ENCODE data around the gene NAPG. TPM values are rescaled to one million over a fixed set of nuclear protein-coding genes. Genes with fewer than 3 reads are reported as not detected.
A peak's percentile ranks its signal among the peaks of the same experiment; 100 is the strongest.
"Not testable (repeated sequence)": the region's sequence is repeated elsewhere in the genome, so short reads cannot be mapped to it uniquely, and the experiment has no call there.

Gene NAPG
- 10 to 100 TPM; 21.5 to 32.2 (median 29.8) TPM for polyA plus RNA-seq (ENCODE audit: insufficient read depth in 1 of 5, insufficient read length in 5 of 5, low replicate concordance in 1 of 5)
- long read RNA-seq, donor 1, partial matches to known transcripts = 8 of 9 reads
- long read RNA-seq, donor 1, other reads (novel, unspliced or antisense) = 0 of 9 reads
- long read RNA-seq, donor 2 = 0 reads
- long read RNA-seq, donor 3 = 0 reads
- long read RNA-seq, donor 4 = 0 reads
- long read RNA-seq, donor 5, partial matches to known transcripts = 6 of 6 reads
- long read RNA-seq, donor 5, other reads (novel, unspliced or antisense) = 0 of 6 reads
- long read RNA-seq, donor 6, partial matches to known transcripts = 7 of 8 reads
- long read RNA-seq, donor 6, other reads (novel, unspliced or antisense) = 0 of 8 reads
- long read RNA-seq, donor 7 = 0 reads
- long read RNA-seq, donor 8 = 0 reads

- peak; percentile 91 to 93 for DNase-seq
These were observed at the start of gene NAPG for GRCh38 chr18:10525697-10526560. Gene NAPG, plus strand, starts transcription at chr18:10526027. Its CDS starts 76 bp downstream, at chr18:10526103.

DNA sequence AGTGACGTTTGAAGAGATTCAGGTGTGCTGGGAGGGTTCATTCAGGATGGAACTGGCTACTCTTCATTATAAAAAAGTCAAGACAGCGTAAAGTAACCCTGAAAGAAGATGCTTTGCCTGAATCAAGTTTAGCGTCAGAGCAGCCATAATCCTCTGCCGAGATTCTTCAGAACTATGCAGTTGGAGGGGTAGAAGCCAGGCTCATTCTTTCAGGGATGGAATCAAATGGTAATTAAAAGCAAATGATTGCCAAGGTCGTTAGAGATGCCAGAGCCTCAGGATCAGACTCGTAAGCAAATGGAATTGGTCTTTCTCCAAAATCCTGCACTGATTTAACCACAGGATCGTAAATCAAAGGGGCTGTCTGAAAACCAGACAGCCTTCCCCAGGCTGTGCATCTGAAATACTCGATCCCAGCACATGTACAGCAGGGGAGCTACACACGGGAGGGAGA, 49.5 kb upstream of the NAPG start:
- DNase-seq = no peak

- DNase-seq = no peak
These were observed 48.5 kb upstream of the NAPG start for GRCh38 chr18:10477121-10477862.

DNA sequence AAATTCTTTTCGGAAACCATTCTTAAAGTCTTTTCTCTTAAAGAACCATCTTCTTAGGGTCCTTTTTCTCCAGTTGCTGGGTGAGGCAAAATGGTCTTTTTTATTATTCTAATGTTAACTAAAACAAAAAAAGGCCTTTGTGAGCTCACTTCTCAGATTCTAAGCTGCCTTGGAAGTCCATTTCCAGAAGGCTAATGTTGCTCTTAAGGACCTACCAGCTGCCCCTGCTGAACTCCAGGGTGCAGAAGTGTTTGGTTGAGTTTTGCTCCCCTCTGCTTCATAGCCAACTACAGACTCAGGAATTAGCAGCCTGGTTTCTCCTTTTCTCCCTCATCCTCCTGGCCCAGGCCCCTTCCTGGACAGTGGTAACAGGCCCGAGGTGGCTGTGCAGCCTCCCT, 48.0 kb upstream of the NAPG start:
- no peak for DNase-seq

DNA sequence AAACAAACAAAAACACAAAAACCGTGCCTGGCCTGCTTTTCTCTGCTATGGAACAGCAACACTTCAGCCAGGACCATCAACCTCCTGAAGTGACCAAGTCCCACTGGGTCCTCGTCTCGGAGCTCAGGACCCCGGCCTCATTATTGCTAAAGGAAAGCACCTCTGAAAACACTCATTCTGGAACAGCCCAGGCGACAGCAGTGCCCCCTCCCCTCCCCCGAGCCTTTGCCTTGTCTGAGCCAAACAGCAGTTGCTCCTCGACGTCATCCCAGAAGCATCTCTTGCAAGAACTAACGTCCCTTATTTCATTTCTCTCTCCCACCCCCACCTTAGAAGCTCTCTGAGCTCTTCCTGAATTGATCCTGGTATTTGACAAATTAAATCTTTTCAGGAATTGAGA, 44.0 kb upstream of the NAPG start:
- no peak for DNase-seq

DNA sequence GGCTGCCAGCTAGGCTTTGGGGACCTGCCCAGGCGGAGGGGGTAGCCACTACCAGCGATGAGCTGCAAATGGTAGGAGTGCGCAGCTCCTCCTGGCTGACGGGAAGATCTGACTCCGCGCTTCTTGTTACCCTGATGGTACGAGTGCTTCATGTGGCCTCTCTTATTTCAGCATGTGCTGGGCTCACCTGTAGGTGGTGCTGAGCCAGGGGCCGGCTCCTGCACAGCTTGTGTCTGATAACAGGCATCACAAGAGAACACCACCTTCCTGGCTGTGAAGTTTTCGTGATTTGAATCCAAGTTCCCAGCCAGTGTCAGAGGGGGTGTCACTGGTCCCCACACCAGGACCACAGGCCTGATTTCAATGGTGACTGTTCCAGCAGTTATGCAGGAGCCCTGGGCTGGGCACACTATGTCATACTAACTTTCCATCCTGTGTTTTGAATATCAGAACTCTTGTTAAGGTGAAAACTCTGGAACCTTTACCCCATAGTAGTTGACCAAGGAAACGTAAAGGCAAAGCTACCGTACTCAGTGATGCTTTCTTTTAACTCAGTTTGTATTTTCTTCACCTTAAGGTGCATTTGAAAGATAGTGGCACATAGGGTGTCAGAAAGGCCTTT, 43.4 kb upstream of the NAPG start:
- DNase-seq = no peak

- no peak for DNase-seq
These were observed 42.6 kb upstream of the NAPG start for GRCh38 chr18:10482985-10483949.

DNA sequence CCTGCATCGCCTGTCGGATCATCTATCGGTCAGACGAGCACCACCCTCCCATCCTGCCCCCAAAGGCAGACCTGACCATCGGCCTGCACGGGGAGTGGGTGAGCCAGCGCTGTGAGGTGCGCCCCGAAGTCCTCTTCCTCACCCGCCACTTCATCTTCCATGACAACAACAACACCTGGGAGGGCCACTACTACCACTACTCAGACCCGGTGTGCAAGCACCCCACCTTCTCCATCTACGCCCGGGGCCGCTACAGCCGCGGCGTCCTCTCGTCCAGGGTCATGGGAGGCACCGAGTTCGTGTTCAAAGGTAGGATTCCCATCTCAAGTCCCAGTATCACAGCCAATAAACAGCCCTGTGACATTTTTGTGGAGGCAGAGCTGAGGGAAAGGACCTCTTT, 40.4 kb upstream of the NAPG start:
- DNase-seq = no peak

DNA sequence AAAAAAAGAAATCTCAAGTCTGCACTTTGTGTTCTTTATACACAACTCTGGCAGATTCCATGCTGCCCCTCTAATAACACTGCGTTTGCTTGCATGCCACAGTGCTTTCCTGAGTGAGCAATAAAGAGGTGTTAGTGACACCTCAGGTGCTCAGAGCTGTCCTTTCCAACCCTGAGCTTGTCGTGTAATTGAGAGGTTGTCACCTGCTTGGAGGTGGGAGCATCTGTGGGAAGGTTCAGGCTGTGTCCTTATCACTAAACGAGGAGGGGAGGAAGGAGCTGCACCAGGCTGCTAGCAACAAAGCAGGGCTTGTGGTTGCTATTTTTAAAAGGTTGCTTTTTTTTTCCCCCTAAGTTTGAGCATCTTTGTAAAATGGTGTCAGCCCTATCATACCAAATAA, 39.5 kb upstream of the NAPG start:
- DNase-seq = no peak

DNA sequence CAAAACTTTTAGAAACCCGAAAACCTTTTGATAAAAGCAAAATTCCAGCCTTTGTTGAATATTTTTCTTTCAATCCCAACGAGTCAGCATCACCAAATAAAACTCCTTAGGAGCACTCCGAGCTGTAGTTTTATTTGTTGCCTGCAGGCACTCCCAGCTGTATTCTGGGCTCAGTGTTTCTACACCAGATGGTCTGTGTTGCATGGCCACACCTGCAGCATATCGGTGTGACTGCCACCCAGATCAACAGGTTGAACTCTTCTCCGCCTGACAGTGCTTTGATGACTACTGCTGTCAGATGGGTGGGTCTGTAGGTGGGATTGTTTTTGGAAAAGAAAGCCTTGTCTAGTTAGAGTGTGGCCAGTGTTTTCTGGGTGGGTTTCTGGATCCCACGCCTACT, 38.7 kb upstream of the NAPG start:
- DNase-seq = no peak

GRCh38 chr18:10488017-10488416, 37.8 kb upstream of the NAPG start:
- DNase-seq = no peak

- DNase-seq = no peak
These were observed 35.2 kb upstream of the NAPG start for GRCh38 chr18:10490401-10491165.

- DNase-seq = no peak
These were observed 29.9 kb upstream of the NAPG start for GRCh38 chr18:10495936-10496335.

DNA sequence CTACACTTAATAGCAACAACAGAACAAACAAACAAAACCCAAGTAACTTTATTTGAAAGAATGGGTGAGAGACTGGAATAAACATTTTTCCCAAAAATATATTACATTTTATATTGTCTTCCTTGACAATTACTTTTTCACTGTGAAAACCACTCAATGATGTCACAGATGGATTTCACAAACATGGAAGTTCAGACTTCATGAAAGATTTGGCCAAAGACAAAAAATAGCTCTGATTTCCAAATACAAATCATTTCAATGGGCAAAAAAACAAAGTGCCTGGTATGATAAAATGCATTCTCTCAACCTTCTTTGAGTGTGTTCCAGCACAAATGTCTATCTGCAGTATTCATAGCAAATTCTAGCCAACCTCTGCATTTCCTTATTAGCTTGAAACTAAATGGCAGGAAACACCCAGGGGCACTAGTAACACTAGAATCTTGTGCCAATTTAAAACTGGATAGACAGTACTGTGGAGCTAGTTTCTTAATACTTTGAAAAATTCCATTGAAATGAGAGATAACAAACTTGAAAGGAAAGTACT, 28.5 kb upstream of the NAPG start:
- DNase-seq = no peak

DNA sequence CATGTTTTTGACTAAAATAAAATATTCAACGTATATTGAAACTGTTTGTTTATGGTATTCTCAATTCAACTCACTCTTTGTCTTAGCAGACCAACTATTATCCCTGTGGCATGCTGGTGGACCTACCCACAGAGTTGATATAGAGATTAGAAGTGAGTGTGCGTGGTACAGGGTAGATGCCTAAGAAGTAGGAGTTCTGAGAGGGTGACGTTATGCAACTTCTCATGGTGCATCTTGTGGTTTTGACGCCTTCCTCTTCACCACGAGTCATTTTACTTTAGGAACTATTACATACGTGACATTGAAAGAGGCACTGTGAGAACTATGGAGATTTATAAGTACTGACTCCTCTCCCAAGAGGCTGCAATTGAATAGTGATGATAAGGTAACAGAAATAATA, 26.6 kb upstream of the NAPG start:
- no peak for DNase-seq

DNA sequence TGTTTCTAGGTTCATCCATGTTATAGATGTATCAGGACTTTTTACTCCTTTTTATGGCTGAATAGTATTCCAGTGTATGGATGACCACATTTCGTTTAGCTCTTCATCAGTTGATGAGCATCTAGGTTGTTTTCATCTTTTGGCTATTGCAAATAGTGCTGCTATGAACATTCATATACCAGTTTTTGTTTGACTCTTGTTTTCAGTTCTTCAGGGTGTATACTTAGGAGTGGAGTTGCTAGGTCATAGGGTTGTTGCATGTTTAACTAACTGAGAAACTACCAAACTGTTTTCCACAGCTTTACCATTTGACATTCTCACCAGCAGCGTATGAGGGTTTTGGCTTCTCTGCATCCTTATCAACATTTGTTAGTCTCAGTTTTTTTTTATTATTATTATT, 25.8 kb upstream of the NAPG start:
- DNase-seq = no peak

- no peak for DNase-seq
These were observed 21.1 kb upstream of the NAPG start for GRCh38 chr18:10504723-10505122.

DNA sequence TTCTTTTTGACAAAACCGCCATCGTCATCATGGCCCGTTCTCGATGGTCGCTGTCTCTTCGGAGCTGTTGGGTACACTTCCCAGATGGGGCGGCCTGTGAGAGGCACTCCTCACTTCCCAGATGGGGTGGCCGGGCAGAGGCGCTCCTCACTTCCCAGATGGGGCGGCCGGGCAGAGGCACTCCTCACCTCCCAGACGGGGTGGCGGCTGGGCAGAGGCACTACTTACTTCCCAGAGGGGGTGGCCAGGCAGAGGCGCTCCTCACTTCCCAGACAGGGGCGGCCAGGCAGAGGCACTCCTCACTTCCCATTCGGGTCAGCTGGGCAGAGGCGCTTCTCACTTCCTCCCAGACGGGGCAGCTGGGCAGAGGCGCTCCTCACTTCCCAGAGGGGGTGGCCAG, 19.9 kb upstream of the NAPG start:
- not testable (repeated sequence) for DNase-seq

DNA sequence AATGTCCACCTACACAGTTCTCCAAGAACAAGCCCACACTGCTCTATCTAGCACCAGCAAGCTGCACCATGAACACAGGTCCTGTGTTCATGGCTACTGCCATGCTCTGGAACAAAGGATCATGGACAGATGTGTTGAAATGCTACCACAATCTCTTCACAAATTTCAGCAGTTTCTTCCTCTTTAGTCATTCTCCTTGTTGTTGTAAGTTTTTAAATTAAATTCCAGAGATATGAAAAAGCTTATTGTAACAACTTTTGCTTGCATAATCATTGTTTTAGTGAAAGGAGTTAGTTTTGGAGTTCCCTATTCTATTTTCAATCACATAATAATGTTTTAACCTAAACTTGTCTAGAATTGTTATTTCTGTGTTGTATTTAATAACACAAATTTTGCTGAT, 17.2 kb upstream of the NAPG start:
- DNase-seq = no peak
